H1 (cell line): ENCODE measurements around the gene RARB.

Experiments used
- POLR2A ChIP-seq, 2 experiments: IDR thresholded peaks; 1 replicate in 1 of 2; 2 replicates in 1 of 2; pipeline ENCODE4 v1.6.1; 2011; ENCODE audit warnings: low read depth in 2 of 2, low read length in 2 of 2, mild to moderate bottlenecking in 2 of 2; ENCODE audit errors: control extremely low read depth in 1 of 2
- TF ChIP-seq, protein P1 (sequence below), 3 experiments: IDR thresholded peaks; 1 replicate in 2 of 3; 2 replicates in 1 of 3; pipeline versions ENCODE4 v1.5.1 to v1.6.1; 2011; ENCODE audit warnings: low read length in 3 of 3, mild to moderate bottlenecking in 3 of 3, inconsistent platforms in 2 of 3, low read depth in 1 of 3, moderate library complexity in 1 of 3; ENCODE audit not compliant: insufficient read depth in 1 of 3; ENCODE audit errors: control extremely low read depth in 1 of 3

DNA sequence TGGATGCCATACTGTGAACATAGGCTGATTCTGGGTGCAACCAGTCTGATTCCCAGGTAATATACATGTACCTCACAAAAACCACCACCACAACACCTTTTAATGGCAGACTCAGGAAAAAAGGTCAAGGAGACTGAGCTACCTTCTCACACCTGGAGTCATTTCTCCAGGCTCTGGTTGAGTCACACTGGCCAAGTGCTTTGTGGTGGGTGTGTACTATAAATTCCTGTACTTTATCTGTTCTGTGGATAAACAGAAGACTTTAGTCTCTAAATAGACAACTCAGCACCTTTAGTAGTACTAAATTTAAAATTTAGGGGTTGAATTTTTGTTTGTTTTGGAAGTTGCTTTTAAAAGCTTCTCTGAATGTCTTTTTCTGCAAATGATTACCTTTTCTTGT lies 190.0 kb downstream of the RARB start:
- TF ChIP-seq POLR2A (IDR thresholded peaks at IDR 0.05; ENCODE audit: control extremely low read depth in 1 of 2, low read depth in 2 of 2, low read length in 2 of 2), result no peak
- TF ChIP-seq, protein P1, sequence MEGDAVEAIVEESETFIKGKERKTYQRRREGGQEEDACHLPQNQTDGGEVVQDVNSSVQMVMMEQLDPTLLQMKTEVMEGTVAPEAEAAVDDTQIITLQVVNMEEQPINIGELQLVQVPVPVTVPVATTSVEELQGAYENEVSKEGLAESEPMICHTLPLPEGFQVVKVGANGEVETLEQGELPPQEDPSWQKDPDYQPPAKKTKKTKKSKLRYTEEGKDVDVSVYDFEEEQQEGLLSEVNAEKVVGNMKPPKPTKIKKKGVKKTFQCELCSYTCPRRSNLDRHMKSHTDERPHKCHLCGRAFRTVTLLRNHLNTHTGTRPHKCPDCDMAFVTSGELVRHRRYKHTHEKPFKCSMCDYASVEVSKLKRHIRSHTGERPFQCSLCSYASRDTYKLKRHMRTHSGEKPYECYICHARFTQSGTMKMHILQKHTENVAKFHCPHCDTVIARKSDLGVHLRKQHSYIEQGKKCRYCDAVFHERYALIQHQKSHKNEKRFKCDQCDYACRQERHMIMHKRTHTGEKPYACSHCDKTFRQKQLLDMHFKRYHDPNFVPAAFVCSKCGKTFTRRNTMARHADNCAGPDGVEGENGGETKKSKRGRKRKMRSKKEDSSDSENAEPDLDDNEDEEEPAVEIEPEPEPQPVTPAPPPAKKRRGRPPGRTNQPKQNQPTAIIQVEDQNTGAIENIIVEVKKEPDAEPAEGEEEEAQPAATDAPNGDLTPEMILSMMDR (IDR thresholded peaks at IDR 0.05; ENCODE audit: control extremely low read depth in 1 of 3, insufficient read depth in 1 of 3, low read depth in 1 of 3, low read length in 3 of 3), result no peak
